HEK293 (cell line): Measurements from ENCODE around the gene RNF149.

ENCODE experiments used
- CTCF ChIP-seq: fragments of 450-650 bp; formaldehyde crosslinking; IDR thresholded peaks from 2 replicates; pipeline ENCODE4 v1.5.1; 2016; ENCODE audit warnings: missing biosample characterization, missing genetic modification characterization
- IKZF3 ChIP-seq: fragments of 450-650 bp; IDR thresholded peaks from 2 replicates; pipeline ENCODE4 v1.5.0; 2018; ENCODE audit warnings: missing biosample characterization, mild to moderate bottlenecking, missing genetic modification characterization, moderate library complexity
- ZBTB21 ChIP-seq: fragments of 450-650 bp; formaldehyde crosslinking; IDR thresholded peaks from 2 replicates; pipeline ENCODE4 v1.5.1; 2017; ENCODE audit warnings: missing biosample characterization, missing genetic modification characterization
- ZNF133 ChIP-seq: fragments of 450-650 bp; formaldehyde crosslinking; IDR thresholded peaks from 2 replicates; pipeline ENCODE4 v1.5.1; 2016; ENCODE audit warnings: missing biosample characterization, missing genetic modification characterization
- ZNF146 ChIP-seq: fragments of 450-650 bp; formaldehyde crosslinking; IDR thresholded peaks from 2 replicates; pipeline ENCODE4 v1.5.1; 2016; ENCODE audit warnings: missing biosample characterization, missing genetic modification characterization
- ZNF148 ChIP-seq: fragments of 450-650 bp; formaldehyde crosslinking; IDR thresholded peaks from 2 replicates; pipeline ENCODE4 v1.5.0; 2017; ENCODE audit warnings: missing biosample characterization, missing genetic modification characterization, borderline replicate concordance
- ZNF416 ChIP-seq: fragments of 450-650 bp; formaldehyde crosslinking; IDR thresholded peaks from 2 replicates; pipeline ENCODE4 v1.5.1; 2016; ENCODE audit warnings: missing biosample characterization, missing genetic modification characterization
- ZNF670 ChIP-seq: fragments of 450-650 bp; formaldehyde crosslinking; IDR thresholded peaks from 2 replicates; pipeline ENCODE4 v1.5.1; 2016; ENCODE audit warnings: missing biosample characterization, missing genetic modification characterization, low read depth

GRCh38 chr2:101302016-101302415 is 6.5 kb downstream of the RNF149 start:
- TF ChIP-seq ZNF670 (tag by site-specific recombination) (no peak), ZNF416 (no peak), ZNF133 (tag by site-specific recombination) (no peak), CTCF (tag by site-specific recombination) (no peak), ZNF146 (tag by site-specific recombination) (no peak), ZBTB21 (tag by site-specific recombination) (no peak), ZNF148 (tag by site-specific recombination) (no peak), IKZF3 (no peak)
